Fibroblast of peridontal ligament (primary cell): ENCODE measurements around the gene MYO7B.

ENCODE experiments used
- DNase-seq: peaks from one replicate; pipeline ENCODE4 v3.0.0-alpha.2; 2010; ENCODE audit errors: extremely low read depth

MYO7B gene

GRCh38 chr2:127626917-127627739, 91.6 kb downstream of the MYO7B start:
- DNase-seq, result no peak

GRCh38 chr2:127627740-127628571, 92.5 kb downstream of the MYO7B start:
- DNase-seq, result no peak

GRCh38 chr2:127628767-127629614, 93.5 kb downstream of the MYO7B start:
- no peak for DNase-seq

GRCh38 chr2:127629637-127630036, 94.2 kb downstream of the MYO7B start:
- DNase-seq, result no peak

GRCh38 chr2:127630096-127630863, 94.8 kb downstream of the MYO7B start:
- no peak for DNase-seq

GRCh38 chr2:127630864-127631540, 95.5 kb downstream of the MYO7B start:
- no peak for DNase-seq

GRCh38 chr2:127631541-127631996, 96.1 kb downstream of the MYO7B start:
- no peak for DNase-seq

- no peak for DNase-seq
Measured at GRCh38 chr2:127631997-127632581, 96.6 kb downstream of the MYO7B start.

- no peak for DNase-seq
Measured at GRCh38 chr2:127632592-127633489, 97.4 kb downstream of the MYO7B start.

GRCh38 chr2:127633556-127634065, 98.1 kb downstream of the MYO7B start:
- no peak for DNase-seq

GRCh38 chr2:127634066-127634617, 98.7 kb downstream of the MYO7B start:
- no peak for DNase-seq

- no peak for DNase-seq
Measured at GRCh38 chr2:127634626-127635379, 99.3 kb downstream of the MYO7B start.

GRCh38 chr2:127635380-127636237, 100.1 kb downstream of the MYO7B start:
- DNase-seq, result no peak

GRCh38 chr2:127636248-127637235, 101.1 kb downstream of the MYO7B start:
- no peak for DNase-seq

GRCh38 chr2:127637236-127637630, 101.8 kb downstream of the MYO7B start:
- DNase-seq, result no peak
